HG03432 (cell line): Measurements from ENCODE around the gene ARHGEF16.

Experiments used
- ATAC-seq: cut with Tn5 transposase; IDR thresholded peaks from one replicate; pipeline ENCODE4 v1.9.1; 2021; ENCODE audit warnings: mild to moderate bottlenecking, moderate library complexity; ENCODE audit not compliant: unreplicated experiment

The ARHGEF16 gene

DNA sequence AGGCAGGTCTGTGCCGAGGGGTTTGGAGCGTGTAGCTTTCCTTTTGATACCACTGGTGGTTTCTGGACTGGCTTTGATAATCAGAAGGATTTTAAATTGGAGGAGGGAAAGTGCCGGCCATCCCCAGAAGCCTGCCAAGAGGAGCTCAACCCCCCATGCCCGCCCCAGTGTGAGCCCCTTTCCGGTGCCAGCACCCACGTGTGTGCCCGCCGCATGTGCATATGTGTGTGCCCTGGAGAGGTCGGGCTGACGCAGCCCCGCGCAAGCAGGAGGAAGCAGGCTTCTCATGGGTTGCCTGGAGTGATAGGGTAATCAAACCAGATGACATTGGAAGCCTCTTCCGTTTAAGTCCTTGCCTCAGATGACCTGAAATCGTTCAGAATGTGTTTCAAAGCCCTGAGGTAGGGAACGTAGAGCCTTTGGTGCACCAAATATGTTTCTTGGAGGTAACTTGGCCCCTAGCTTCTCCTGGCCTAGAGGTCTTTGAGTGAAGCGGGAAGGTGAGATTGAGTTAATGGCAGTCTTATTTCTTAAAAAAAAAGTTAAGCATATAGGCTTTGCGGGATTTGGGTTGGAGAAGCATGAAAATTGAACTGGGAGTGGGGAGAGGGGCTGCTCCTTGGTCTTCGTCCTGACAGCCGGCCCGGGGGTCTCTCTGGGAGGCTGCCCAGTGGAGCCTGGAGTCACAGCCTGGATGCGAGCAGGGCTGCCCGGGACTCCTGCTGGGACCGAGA is 34.1 kb upstream of the ARHGEF16 start:
- no peak for ATAC-seq

DNA sequence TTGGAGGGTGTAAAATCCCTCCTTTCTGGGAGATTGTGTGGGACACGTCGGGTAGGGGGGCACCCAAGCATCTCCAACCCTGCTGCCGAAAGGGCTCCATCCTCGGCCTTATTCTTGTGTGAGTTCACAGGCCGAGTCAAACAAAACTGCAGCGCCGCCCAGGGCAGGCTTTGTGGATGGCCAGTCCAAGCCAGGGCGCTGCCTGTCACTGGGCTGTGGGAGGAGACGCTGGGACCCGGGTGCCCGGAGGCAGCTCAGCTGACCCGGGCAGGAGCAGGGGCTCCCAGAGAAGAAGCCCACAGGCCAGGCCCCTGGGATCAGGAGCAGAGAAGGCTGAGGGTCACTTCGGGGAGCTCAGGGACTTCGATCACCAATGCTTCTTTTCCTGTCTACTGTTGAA is 31.8 kb upstream of the ARHGEF16 start:
- no peak for ATAC-seq

DNA sequence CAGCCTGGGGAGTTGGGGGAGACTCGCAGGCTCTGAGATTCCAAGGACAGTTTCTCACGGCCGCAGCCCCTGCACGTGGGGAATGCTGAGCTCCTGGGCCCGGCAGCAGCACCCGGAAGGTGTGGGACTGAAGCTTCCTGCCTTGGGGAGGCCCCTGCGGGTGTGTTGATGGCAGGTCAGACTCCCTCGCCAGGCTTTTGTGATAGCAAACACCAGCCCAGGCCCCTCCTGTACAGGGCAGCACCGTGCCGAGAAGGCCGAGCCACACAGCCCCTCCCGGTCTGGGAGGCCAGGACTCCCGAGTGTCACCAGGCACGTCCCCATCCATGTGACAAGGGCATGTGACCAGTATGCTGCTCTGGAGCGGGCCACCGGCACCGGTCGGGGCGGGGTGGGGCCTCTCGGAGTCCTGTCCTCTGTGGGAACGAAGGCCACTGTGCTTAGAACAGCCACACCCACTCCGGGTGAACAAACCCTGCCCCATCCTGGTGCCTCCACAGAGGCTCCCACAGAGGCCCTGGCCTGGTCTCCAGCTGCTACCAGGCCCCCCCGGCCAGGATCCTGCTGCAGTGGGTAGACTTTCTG is 31.1 kb upstream of the ARHGEF16 start:
- no peak for ATAC-seq

DNA sequence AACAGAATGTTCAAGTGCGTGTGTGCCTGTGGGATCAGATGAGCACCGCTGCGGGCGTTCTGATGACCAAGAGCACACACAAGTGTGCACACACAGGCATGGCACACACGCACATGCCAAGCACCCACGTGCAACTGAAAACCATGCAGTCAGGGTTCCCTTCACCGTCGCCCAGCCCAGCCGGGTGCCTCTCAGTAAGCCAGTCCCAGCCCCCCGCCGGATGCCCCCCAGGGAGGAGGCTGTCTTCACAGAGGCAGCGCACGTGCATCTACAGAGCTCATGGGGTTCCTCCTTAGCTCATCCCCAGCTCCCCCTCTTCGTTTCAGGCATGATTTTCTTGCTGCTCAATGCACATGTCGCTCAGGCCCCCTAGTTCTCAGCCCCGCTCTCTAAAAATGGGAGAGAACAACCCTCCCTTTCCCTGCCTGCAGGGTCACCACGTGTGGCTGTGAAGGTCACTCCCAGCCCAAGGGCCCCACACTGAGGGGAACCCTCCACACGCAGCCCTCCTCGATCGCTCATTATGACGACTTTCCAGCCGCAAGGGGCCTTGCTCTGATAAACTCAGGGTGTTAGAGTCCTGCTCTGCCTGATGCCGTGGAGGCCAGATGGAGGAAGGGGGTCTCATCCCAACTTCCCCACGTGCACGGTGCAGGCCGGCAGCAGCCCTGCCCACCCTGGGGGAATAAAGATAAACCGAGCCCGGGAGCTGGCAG is 30.4 kb upstream of the ARHGEF16 start:
- no peak for ATAC-seq

DNA sequence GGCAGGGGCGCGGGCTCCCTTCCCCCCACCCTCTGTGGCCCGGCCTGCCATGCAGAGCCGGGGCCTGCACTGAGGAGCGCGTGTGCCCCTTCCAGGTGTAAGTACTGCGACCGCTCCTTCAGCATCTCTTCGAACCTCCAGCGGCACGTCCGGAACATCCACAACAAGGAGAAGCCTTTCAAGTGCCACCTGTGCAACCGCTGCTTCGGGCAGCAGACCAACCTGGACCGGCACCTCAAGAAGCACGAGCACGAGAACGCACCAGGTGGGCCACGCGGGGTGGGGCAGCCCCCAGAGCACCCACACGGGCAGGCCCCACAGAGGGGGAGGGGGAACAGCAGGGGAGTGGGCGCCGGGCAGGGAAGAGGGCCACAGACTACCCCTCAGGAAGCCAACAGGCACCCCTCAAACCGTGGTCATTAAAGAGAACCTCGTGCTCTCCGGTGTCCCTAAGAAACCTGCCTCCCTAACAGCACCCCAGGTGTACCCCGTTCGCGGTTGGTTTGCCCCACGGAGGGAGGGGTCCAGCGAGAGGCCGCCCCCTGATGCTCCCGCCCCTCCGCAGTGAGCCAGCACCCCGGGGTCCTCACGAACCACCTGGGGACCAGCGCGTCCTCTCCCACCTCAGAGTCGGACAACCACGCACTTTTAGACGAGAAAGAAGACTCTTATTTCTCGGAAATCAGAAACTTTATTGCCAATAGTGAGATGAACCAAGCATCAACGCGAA is 28.8 kb upstream of the ARHGEF16 start:
- no peak for ATAC-seq

DNA sequence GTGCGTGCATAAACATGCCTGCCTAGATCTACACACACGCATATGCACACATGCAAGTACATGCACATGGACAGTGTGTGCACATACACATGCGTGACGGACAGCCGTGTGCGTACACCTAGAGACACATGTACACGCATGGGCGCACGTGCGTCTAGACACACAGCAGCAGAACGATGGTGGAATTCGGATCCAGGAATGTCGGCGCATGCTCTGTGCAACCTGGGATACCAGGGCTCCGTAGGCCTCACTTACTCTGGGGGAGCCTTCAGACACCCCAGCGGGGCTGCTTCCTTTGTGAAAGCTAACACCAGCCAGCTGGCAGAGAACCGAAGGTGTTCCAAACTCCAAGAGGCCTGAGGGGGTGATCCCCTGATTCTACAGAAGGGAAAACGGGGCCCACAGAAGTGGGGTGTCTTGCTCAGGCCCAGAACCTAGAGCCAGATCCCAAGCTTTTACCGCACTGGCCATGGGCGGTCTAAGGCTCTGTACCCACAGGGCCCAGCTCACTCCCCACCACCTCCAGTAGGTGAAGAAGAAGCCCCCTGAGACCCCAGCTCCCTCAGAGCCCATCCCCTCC is 27.4 kb upstream of the ARHGEF16 start:
- no peak for ATAC-seq

DNA sequence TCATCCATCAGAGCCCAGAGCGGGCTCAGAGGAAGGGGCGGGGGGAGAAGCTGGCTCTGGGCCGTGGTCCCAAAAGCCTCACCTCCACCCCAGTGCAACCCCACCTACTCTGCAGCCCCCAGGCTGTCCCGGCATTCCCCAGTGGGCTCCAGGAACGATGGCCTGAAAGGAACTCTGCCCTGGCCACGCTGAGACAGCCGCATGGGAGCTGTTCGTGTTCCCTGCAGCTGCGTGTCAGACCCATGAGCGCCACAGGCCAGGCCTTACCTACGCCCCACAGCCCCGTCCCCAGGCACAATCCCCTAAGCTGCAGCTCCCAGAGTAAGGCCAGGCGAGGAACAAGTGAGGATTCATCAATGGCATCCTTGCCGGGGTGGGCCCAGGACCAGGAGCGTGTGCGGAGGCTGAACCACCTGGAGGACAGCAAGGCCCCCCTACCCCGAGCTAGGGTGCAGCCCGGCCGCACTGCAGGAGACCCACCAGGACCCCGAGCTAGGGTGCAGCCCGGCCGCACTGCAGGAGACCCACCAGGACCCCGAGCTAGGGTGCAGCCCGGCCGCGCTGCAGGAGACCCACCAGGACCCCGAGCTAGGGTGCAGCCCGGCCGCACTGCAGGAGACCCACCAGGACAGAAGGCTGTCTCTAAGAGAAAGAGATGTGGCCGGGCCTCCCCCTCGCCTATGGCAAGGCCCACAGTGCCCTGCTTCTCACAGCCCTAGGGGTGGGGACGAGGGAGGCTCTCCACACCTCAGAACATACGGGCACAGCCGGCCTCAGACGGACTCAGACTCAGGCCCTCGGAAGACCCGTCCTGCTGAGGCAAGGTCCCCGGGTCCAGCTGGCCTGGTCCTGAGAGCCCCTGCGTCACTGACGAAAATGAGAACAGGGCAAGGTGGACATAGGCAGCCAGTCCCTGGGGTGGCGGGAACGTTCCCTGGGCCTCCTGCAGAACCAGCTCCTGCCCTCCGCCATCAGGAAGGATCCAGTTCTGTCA is 26.5 kb upstream of the ARHGEF16 start:
- no peak for ATAC-seq

DNA sequence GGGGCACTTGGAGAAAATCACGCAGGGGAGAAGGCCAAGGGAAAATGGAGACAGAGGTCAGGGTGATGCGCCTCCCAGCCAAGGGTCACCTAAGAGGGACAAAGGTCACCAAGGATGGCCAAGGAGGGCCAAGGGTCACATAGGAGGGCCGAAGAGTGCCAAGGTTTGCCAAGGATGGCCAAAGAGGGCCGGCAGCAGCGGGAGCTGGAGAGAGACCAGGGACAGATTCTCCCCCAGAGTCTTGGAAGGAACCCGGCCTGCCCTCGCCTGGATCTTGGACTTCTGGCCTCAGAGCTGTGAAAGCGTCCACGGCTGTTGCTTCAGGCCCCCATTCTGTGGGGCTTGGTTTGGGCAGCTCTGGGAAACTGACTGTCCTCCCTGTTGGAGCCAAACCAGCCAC is 25.6 kb upstream of the ARHGEF16 start:
- no peak for ATAC-seq

DNA sequence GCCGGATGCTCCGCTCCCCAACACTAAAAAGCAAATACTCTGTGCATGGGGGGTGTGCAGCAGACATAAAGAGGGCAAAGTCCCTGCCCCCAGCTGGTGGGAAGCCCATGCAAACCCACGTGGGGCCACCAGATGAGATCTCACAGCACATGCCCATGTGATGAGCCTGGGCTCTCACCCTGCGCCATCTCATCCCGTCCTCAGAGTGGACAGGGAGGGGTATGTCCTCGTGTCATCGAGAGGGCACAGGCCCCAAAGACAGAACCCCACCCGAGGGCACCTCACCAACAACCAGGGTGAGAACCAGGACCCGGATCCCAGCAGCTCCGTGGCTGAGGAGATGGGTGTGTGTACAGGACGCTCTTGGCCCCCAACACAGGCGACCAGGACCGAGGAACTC is 25.1 kb upstream of the ARHGEF16 start:
- ATAC-seq, result no peak

DNA sequence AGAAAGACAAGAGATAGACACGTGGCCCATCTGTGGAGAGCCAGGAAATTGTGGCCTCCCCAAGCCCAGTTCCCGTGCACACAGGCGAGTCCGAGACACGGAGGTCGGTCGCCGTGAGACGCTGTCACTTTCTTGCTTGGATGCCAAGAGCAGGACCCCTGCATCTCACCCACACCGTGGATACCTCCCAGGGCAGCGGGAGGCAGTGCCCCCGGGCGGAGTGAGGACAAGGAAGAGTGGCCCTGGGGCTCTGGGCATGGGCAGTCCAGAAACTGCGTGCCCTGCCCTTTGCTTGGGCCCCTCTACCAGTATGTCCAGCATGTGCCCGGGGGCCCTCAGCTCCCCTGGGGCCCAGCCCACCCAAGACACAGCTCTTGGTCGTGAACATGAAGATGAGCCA is 24.7 kb upstream of the ARHGEF16 start:
- ATAC-seq, result no peak

DNA sequence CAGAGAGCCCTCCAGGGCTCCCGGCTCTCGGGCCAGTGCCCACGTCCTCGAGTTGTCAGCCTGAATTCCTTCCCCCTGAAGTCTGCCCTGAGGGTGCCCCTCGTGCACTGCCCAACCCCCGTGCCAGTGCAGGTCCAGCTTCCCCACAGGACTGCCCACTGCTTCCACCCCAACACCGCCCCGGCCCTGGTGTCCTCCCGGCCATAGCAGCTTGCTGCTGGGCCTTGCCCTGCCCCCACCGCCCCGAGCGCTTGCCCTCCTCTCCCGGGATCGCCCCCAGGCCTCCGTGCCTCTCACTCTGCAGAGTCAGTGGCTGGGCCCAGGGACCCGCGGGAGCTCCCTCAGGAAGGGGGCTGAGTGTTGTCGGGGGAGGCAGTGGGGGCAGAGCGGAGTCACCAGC is 24.1 kb upstream of the ARHGEF16 start:
- ATAC-seq, result no peak

DNA sequence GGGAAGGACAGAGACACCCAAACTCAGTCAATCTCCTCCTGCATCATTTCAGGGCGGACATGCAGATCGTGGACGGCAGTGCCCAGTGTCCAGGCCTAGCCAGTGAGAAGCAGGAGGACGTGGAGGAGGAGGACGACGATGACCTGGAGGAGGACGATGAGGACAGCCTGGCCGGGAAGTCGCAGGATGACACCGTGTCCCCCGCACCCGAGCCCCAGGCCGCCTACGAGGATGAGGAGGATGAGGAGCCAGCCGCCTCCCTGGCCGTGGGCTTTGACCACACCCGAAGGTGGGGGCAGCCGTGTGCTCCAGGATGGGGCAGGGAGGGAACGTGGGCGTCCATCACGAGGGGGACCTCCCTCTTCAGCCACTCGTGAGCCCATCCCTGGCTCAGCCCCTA is 23.6 kb upstream of the ARHGEF16 start:
- no peak for ATAC-seq

DNA sequence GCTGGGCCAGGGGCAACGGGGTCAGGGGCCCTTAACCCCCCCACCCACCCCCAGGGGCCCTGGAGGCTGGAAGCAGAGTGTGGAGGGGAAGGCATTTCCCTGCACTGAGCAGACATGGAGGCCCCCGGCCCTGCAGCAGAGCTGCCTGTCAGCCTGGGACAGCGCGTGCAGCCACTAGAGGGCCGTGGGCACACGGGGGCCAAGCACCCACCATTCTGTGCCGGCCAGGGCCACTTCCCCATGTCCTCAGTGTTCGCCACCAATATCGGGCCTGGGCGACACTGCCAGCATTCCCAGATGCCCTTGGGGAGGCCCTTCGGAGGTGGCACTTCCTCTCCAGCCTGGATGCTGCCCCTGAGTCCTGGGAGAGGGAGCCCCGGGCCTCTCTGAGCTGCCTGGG is 23.2 kb upstream of the ARHGEF16 start:
- ATAC-seq, result no peak

DNA sequence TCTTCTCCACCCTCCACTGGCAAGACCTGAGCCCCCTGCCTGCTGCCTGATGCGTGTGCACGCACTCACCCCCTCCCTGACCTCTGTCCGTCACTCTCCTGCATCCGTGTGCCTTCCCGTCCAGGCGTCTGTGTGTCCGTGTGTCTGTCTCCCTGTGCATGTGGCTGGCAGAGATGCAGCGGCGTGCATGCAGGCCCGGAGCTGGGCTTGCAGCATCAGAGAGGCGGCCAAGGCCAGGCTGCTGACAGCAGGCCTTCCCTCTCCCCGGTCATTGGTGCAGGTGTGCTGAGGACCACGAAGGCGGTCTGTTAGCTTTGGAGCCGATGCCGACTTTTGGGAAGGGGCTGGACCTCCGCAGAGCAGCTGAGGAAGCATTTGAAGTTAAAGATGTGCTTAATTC is 22.8 kb upstream of the ARHGEF16 start:
- ATAC-seq, result no peak

DNA sequence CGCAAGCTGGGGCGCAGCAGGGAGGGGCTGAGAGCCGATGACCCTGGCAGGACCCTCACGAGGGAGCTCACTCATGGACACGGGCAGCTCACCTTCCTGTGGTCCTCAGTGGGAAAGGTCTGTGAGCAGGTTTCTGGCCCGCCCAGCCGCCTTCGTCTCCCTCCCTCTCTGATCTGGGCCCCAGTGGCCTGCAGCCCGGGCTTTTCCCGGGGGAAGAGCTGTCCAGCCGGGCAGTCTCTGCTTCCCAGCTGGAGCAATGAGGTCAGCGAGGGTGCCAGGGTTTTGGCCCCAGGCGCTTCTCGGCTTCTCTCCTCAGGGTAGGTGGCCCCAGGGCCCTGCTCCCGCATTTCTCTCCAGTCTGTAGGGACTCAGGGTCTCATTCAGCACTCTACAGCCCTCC is 22.2 kb upstream of the ARHGEF16 start:
- ATAC-seq, result no peak

DNA sequence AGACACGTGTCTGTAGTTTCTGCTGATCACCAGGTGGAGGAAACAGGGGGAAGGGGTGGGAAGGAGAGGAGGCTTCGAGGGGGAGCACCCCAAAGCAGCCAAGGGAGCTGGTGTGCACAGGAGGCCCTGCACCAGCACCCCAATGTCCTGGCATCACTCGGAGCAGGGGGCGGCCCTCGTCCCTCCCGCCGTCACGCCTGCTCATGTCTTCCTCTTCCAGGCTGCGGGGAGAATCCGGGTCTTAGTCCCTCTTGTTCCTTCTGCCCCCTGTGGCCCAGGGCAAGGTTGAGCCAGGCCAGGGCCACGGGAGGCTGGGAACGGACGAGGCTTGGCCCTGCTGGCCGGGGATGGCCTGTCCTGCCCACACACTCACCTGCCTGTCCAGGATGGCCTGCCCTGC is 21.4 kb upstream of the ARHGEF16 start:
- no peak for ATAC-seq

DNA sequence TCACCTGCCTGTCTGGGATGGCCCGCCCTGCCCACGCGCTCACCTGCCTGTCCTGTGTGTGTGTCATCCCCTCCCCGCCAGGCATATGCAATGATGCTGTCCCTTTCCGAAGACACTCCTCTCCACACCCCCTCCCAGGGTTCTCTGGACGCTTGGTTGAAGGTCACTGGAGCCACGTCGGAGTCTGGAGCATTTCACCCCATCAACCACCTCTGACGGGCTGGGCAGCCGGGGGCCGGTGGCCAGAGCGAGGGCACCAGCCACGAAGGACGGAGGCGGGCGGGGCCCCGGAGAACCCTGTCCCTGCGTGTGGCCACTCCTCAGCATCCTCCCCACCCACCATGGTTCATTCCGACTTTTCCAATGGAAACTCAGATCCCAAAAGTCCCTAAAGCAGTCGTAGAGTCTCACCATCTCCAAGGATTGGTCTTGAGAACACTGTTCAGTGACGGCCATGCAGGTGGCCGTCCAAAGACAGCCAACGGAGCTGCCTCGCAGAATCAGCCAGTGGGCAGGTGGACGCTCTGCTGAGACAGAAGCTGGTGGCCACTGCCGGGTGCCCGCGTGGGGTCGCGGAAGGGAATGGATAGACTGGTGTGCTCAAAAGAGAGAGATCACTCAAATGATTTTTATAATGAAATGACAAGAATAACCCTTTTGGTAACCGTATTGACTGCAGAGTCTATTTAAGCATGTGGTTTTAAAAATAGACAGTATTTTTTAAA is 20.7 kb upstream of the ARHGEF16 start:
- no peak for ATAC-seq

DNA sequence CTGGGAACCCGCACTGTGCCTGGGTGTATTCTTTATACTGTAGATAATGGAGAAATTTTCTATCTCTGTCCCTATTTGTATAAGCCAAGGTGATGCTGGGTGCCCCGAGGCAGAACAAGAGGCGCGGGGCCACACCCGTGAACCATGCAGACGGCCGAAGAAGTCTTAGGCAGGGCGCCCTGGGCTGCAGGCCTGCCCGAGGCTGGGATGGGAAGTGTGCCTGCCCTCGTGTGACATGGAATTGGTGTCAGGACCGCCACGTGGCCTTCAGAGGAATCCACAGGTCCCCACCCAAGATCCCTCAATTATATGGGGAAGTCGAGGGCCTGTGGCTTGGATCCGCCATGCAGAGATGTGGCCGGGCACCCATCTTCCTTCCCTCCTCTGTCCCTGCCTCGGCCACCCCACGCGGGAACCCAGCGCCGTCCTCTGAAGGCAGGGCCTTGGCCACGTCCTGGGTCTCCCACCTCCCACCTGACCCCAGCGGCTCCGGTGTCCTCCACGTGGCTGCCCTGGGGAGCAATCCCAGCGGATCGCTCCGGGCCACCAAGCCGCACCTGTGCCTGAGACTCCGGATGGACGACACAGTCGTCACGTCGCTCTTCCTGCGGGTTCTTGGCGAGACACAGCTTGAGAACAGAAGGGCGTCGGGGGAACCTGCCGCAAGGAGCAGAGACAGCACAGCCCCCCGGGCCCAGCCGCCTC is 19.9 kb upstream of the ARHGEF16 start:
- no peak for ATAC-seq

DNA sequence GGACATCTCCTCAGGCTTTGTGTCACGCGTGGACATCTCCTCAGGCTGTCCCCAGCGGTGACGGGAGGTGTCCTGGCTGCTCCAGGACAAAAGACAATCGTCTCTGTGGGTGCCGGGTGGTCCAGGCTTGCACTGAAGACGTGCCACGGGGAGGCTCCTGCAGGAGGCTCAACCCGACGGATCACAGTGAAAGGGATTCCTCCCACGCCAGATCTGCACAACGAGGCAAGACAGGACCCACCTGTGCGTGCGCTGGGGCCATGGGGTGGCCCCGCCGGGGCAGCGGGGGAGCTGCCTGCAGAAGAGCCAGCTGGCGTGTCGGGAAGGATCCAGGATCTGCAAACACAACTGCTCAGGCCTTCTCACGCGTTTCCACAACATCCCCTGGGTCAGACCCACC is 18.8 kb upstream of the ARHGEF16 start:
- ATAC-seq, result no peak
